NCI-H2196 (cell line): Measurements from ENCODE around the gene DDRGK1.

ENCODE experiments used
- DNase-seq: peaks from one replicate; lab custom pipeline; 2025; ENCODE audit not compliant: unreplicated experiment; lab: John Stamatoyannopoulos, UW

DDRGK1 gene

GRCh38 chr20:3235666-3236324, 31.3 kb upstream of the DDRGK1 start:
- DNase-seq = no peak

- no peak for DNase-seq
Measured at GRCh38 chr20:3233991-3234498, 29.6 kb upstream of the DDRGK1 start.

- no peak for DNase-seq
Measured at GRCh38 chr20:3233131-3233990, 28.9 kb upstream of the DDRGK1 start.

GRCh38 chr20:3231889-3232588, 27.6 kb upstream of the DDRGK1 start:
- DNase-seq = no peak

- no peak for DNase-seq
Measured at GRCh38 chr20:3231116-3231515, 26.6 kb upstream of the DDRGK1 start.

- DNase-seq = no peak
Measured at GRCh38 chr20:3229798-3230197, 25.3 kb upstream of the DDRGK1 start.

- no peak for DNase-seq
Measured at GRCh38 chr20:3229158-3229557, 24.7 kb upstream of the DDRGK1 start.

- DNase-seq = no peak
Measured at GRCh38 chr20:3228750-3229032, 24.2 kb upstream of the DDRGK1 start.

GRCh38 chr20:3227936-3228749, 23.7 kb upstream of the DDRGK1 start:
- DNase-seq = no peak

GRCh38 chr20:3227506-3227905, 23.0 kb upstream of the DDRGK1 start:
- DNase-seq = no peak

GRCh38 chr20:3226864-3227263, 22.4 kb upstream of the DDRGK1 start:
- no peak for DNase-seq

- no peak for DNase-seq
Measured at GRCh38 chr20:3226093-3226492, 21.6 kb upstream of the DDRGK1 start.

- DNase-seq = no peak
Measured at GRCh38 chr20:3224681-3225421, 20.4 kb upstream of the DDRGK1 start.

GRCh38 chr20:3223994-3224680, 19.7 kb upstream of the DDRGK1 start:
- DNase-seq = no peak

- peak; percentile 57 for DNase-seq
Measured at GRCh38 chr20:3223651-3223993, 19.1 kb upstream of the DDRGK1 start.

- peak; percentile 95 for DNase-seq
Measured at GRCh38 chr20:3222635-3223600, 18.4 kb upstream of the DDRGK1 start.

- DNase-seq = peak; percentile 15
Measured at GRCh38 chr20:3221398-3222226, 17.1 kb upstream of the DDRGK1 start.
